Head of caudate nucleus (tissue), 42 donors: ENCODE data around the gene MOG.
"Not testable (repeated sequence)": the region's sequence is repeated elsewhere in the genome, so short reads cannot be mapped to it uniquely, and the experiment has no call there.

Source experiments
- DNase-seq, 42 donors: peaks; one replicate each; pipeline versions ENCODE4 v3.0.0 to v3.0.0-alpha.2; 2020 to 2021; ENCODE audit warnings: mixed read lengths in 7 of 42
- intact Hi-C: fragments of 100-400 bp; cut with DNase I; formaldehyde crosslinking; loops from one replicate; pipeline ENCODE4 v1.15.0; 2022

The MOG gene

DNA sequence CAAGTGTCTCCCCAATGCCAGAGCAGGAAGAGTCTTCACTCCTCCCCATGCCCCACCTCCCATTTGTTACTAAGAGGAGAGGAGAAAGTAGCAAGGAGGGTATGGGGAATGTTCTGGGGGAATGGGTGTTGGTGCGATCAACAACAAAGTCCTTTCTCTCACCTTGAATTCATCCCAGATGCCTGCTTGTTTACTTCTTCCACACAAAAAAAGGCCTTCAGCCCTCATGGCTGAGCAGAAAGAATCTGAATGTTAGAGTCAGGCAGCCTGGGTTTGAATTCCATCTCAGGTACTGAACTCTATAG lies 9.9 kb downstream of the MOG start:
- intact Hi-C loops: no loop called here
- no peak for DNase-seq

DNA sequence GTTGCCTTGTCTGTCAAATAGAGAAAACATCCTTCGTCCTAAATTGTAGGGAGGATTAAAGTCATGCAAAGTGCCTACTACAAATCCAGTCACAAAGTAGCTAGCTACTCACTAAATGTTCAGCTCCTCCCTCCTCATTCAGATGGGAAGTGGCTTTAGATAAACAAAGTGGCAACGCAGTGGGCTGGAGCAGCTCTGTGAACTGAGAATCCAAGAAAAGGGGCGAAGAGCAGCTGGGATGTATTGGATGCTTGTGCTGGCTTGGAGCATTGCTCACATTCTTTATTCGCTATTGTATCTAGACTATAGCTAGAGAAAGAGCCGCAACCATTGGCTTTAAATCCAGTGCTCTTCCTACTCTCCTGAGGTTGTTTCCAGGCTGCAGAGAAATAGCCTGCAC lies 10.3 kb downstream of the MOG start:
- DNase-seq: no peak

DNA sequence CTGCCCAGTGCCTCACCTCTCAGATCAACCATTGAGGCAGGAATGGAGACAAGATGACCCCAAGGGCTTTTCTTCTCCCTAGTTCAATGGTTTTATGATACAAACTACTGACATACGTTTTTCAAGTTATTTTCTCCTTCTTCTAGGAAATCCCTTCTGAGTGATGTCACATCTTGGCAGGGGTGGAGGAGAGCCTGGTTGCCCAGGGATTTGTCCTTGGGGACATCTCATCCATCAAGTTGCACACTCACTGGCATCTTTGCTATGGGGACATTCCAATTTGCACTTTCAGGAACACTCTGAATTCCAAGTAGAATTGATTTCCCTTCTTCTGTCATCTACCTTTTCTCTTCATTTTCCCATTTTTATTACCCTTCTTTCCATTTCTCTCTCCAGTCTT lies 14.1 kb downstream of the MOG start:
- DNase-seq: no peak

More for the DNA sequence above, 10.3 kb downstream of the MOG start:
- intact Hi-C loops: no loop called here

DNA sequence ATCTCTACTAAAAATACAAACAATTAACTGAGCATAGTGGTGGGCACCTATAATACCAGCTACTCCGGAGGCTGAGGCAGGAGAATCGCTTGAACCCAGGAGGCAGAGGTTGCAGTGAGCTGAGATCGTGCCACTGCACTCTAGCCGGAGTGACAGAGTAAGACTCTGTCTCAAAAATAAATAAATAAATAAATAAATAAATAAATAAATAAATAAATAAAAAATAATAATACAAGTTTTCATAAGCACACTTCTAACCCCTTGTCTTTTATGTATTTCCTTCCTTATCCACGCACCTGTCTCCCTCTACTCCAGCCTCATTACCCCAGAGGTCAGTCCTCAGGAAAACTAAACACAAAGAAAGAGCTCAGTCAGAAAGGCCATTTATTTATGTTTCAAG lies 15.2 kb downstream of the MOG start:
- DNase-seq, intact Hi-C loops: not testable (repeated sequence)

More for the DNA sequence above, 14.1 kb downstream of the MOG start:
- intact Hi-C loops: no loop called here

DNA sequence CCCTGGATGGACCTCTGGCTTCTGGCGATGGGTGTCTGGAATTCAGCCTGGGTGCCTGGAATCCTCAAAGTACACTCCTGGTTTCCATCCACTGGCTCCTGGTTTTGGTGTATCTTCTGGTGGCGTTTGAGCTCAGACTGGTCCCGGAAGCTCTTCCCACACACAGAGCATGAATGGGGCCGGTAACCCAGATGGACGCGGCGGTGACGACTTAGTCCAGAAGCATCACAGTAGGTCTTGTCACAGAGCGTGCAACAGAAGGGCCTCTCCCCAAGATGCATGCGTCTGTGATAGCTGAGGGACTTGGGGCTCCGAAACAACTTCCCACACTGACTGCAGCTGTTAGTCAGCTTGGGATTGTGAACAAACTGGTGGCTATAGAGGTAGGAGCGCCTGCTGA lies 16.3 kb downstream of the MOG start:
- intact Hi-C loops: no loop called here
- DNase-seq: peak in 6 of 42 donors; percentile 20 to 51 (median 46)

DNA sequence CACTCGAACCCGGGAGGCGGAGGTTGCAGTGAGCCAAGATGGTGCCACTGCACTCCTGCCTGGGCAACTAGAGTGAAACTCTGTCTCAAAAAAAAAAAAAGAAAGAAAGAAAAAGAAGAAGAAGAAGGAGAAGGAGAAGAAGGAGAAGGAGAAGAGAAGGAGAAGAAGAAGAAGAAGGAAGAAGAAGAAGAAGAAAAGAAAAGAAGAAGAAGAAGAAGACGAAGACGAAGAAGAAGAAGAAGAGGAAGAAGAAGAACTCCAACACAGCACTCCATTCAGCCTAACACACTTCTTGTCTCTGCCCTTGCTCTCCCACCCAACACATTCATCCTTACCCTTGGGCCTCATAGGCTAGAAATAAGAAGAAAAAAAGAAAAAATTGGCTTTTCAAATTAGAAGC lies 17.1 kb downstream of the MOG start:
- intact Hi-C loops: no loop called here

DNA sequence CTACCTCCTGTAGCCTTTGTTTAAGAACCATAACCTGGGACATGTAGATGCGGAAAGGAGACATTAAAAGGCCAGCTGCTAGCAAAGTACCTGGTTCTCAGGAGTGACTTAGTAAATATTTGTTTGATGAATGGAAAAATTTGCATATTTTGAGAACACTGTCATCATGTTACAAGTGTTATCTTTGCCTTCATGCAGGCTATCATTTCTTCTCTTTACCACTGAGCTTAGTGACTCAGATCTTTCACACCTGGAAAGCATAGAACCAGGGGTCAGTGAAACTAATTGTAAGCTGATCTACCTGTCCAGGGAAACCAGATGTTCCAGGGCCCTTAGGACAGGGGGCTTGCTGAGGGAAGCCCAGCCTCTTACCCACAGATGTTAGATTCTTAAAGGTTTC lies 18.7 kb downstream of the MOG start:
- intact Hi-C loops: no loop called here
- no peak for DNase-seq

More for the DNA sequence above, 17.1 kb downstream of the MOG start:
- DNase-seq: no peak

DNA sequence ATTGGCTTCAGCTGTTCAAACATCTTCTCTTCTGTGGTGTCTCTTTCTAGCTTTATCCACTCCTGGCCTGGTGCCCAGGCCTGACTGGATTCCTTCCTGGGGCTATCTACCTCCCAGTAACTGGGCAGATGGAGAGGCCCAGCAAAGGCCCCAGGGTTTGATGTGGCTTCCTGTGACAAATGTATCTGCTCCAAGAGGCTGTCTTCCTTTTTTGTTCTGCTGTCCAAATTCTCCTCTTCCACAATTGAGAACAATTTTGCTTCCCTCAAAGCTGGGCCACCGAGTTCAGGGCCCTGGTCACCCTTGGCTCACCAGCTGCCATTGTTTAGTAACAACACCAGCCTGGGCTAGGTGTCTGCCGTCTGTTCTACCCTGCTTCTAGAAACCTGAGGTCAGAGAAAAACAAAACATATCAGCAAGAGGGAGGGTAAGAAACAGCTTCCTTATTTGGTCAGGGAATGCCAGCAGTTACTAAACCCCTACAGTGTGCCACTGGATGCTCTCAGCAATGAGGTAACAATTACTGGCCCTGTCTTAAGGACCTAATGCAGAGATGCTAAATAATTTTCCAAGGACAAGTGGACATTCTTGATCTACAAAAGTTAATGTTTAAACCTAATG lies 20.2 kb downstream of the MOG start:
- DNase-seq: no peak

DNA sequence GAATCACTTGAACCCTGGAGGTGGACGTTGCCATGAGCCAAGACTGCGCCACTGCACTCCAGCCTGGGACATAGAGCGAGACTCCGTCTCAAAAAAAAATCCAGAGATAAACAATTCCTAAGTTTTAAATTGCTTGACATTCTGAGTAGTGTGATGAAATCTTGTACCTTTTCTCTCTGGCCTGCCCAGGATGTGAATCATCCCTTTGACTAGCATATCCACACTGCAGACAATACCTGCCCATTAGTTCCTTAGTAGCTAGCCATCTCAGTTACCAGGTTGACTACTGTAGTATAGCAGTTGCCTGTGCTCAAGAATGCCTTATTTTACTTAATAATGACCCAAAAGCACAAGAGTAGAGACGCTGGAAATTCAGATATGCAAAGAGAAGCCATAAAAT lies 21.2 kb downstream of the MOG start:
- intact Hi-C loops: no loop called here
- no peak for DNase-seq

More for the DNA sequence above, 20.2 kb downstream of the MOG start:
- intact Hi-C loops: no loop called here

DNA sequence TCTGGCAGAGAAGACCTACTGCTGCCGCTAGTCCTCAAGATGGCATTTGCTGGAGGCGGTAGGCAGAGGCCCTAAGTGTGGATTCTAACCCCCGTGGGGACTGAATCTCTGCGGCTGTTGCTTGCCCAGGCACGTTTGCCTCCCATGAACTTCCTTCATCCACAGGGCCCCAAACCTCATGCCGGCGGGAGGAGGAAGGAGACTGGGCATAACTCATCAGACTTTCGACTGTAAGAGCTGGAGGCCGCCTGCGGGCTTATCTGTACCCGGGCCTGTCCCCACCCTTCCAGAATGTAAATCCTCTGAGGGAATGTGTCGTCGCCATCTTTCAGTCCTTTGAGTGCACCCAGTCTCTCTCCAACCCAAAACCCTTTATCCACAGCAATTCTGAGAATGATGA lies 23.1 kb downstream of the MOG start:
- DNase-seq: no peak
- intact Hi-C loops: no loop called here

DNA sequence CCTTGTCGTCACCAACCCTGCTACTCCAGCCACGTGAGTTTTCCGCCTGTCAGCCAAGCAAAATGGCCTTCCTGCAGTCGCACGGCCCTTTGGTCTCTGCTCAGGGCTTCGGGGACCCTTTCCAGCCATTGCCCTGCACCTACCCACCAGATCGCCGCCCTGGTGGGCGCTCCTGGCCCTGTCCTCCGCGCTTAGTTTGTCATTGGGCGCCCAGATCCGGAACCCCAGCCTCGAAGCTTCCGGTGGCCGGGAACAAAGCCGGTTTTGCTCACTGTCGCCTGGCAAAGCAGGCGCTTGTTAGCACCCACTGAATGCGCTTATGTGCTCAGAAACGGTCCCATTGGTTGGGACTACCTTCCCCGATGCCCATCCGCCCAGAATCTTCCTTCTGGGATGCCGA lies 23.5 kb downstream of the MOG start:
- DNase-seq: no peak
- intact Hi-C loops: no loop called here

DNA sequence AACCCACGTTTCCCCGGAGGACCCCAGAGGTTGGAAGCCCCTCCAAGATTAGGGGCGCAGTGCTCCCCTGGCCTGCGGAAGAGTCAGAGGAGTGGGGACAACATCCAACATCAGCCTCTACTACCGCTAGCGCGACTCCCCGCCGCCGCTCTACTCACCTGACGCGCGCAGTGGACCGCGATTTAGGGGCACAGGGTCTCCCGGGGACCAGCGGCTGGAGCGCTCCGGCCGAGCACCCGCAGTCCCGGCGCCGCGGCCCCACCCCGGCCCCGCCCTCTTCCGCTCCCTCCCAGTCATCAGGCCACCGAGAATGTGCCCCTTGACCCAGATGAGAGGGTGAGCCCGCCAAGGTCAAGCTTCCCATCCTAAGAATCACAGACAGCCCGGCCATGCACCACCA lies 24.0 kb downstream of the MOG start, which contains the start of gene ZFP57:
Gene ZFP57, minus strand, starts transcription at position 249 of the 400 bp plus-strand sequence. CDS start 4,149 bp downstream, outside the sequence.
- intact Hi-C loops: no loop called here

DNA sequence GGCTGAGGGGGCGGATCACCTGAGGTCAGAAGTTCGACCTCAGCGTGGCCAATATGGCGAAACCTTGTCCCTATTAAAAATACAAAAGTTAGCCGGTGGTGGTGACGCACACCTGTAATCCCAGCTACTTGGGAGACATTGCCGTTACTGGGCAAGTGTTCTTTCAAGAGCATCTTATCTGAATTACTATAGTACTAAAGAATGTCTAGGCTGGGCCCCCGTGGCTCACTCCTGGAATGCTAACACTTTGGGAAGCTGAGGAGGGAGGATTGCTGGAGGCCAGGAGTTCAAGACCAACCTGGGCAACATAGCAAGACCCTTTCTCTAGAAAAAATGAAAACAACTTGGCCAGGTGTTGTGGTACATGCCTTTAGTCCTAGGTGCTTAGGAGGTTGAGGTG lies 24.9 kb downstream of the MOG start:
- DNase-seq: no peak
- intact Hi-C loops: no loop called here

More for the DNA sequence above, 24.0 kb downstream of the MOG start, which contains the start of gene ZFP57:
- no peak for DNase-seq

DNA sequence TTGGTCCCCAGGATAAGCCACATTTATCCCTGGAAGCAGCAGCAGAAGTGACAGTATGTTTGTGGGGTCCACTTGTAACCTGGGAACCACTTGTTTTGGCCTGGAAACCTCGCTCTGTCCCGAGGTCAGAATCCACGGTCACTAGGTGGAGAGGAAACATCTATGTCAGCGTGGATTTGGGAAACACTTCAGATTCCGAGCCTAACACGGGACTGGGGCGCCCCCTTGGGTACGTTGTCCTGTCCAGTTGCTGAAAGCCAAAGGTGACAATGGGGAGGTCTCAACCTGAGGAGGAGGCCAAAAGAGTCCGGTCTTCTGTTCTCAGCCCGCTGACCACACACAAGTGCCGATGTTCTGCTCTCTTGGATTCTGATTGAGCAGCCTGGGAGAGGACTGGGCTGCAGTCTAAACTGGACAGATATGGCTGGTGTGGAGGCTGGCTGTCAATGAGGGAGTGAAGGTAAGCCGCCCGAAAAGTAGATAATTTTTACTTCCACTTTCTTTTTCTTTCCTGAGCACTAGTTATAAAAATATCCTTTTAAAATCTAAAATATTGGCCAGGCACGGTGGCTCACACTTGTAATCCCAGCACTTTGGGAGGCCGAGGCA lies 28.9 kb downstream of the MOG start:
- intact Hi-C loops: no loop called here
- peak in 39 of 42 donors; percentile 18 to 89 (median 54) for DNase-seq

DNA sequence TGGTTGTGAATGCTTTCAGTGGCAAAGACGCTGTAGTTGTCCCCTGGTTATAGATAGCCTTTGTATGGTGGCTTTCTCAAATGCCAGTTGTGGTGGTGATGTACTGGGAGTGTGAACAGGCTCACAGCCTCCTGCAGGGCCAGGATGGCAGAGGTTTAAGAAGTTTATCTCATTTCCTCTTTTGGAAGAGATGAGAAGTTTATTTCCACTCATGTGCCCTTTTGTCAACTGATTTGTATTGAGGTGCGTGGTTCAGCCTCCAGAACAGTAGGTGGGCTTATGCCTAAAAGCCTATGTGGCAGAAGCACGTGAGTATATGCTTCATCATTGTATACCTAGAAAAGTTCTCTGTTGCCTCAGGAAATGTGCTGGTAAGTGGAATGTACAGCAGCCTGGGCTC lies 37.7 kb downstream of the MOG start:
- no peak for DNase-seq
- intact Hi-C loops: loop anchor here (10.0 kb wide), 1 partner anchor 50 kb away; no protein-coding TSS in a partner anchor

DNA sequence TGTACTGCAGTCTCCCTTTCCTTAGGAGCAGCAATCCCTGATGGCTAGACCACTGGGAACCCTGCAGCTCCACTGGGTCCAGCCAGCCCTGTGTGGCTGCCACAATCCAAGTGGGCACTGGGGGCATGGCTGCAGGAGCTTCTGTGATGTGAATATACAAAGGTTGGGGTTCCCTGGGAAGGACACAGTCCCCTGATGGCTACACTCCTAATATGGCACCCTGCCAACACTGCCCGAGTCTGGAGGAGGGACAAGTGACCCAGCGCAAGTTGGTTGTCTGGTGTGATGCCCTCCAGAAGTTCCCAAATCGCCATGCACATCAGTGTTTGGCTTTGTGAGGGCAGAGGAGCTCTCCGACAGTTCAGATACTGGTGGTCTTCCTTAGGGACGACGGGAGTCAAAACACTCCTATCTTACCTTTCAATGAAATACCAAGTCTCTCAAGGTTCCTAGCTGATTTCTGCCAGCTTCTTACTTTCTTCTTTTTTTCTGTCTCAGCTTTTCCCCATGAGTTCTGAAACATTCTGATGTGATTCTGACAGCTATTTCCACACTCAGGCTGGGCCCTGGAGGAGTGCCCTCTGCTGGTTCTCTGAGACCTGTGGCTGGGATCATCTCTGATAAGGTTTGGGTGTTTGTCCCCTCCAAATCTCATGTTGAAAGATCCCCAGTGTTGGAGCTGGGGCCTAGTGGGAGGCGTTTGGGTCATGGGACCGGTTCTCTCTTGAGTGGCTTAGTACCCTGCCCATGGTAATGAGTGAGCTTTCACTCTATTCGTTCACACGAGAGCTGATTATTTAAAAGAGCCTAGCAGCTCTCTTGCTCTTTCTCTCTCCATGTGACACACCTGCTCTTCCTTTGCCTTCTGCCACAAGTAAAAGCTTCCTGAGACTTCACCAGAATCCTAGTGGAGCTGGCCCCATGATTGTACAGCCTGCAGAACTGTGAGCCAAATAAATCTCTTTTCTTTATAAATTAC lies 39.5 kb downstream of the MOG start:
- intact Hi-C loops: loop anchor here (10.0 kb wide), 1 partner anchor 52 kb away; no protein-coding TSS in a partner anchor
- DNase-seq: peak in 41 of 42 donors; percentile 11 to 83 (median 53)

DNA sequence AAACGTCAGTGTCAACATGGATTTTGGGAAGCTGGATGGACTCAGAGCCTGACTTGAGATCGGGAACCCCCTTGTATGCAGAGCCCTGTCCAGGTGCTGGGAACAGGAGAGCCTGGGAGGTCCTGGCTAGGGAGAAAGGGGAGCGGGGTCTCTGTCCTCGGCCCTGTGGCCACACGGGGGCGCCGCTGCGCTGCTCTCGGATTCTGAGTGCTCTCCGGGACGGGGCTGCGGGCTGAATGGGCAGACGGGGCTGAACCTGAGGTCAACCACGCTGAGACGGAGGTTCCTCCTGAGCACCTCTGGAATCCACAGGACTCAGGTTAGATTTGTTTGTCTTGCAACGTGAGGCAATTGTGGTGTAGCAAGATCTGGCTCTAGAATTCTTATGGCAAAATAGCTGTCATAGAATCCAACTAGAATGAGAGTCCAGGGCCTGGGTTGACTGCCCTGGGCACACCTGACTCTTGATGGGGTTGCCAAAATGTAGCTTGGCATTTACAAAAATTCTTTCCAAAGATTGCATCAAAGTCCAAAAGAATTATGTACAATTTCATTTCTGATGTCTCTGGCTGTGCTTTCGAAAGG lies 45.7 kb downstream of the MOG start:
- DNase-seq: peak in 36 of 42 donors; percentile 10 to 85 (median 66)
- intact Hi-C loops: loop anchor here (10.0 kb wide), 1 partner anchor 52 kb away; no protein-coding TSS in a partner anchor

DNA sequence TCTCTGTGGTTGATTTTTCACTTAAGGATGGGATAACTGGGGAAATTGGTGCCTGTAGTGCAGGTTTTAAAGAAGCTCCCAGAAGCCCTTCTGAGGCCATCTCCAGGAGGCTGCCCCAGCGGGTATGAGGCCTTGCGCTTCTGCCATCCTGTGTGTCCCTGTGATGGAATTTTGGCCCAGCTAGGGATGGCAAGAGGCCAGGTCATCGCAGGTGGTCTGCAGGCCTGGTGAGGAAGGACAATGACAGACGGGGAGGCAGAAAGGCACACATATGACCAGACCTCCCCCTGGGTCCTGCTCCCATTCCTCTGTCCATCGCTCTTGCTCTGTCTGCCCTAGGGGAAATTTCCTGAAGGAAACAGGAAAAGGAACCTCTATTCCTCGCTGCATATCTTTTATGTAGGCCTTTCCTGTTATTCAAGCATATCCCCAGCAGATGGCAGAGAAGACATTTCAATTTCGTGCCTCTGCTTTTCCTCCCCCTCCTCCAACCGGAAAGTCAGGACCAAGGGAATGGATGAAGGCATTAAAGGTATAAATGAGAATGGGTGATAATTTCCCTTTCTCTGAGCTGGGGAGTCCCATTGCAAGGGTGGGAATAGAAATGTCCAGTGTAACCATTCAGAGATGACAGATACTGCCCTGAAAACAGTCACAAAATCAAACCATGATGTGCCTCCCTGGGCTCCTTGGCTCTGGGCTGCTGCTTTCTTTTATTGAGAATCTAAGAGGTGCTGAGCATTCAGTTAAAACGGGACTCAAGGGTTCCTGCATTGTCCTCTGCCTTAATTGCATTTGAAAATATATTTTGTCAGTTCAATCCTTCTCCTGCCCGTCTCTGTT lies 48.7 kb downstream of the MOG start:
- intact Hi-C loops: loop anchor here (5.0 to 10.0 kb wide), 2 partner anchors 49 to 132 kb away; no protein-coding TSS in a partner anchor
- DNase-seq: peak in 28 of 42 donors; percentile 13 to 79 (median 58)
